Measurements from ENCODE around the gene CRTC2. TPM values are rescaled to one million over a fixed set of nuclear protein-coding genes. Genes with fewer than 3 reads are reported as not detected.

CRTC2 gene
- total and polyA plus RNA-seq, 2 experiments from 2014 or later, result 10.6 to 20.7 TPM

GRCh38 chr1:153958111-153958960 is at the start of gene CRTC2 (continued):
- TF ChIP-seq ZNF462 (CRISPR knock-in tag; IDR thresholded peaks at IDR 0.05), result no peak

- no peak for TF ChIP-seq EZH2phosphoT487 (IDR thresholded peaks at IDR 0.05; ENCODE audit: unreplicated experiment)
- no peak for TF ChIP-seq REST (IDR thresholded peaks at IDR 0.05; ENCODE audit: unreplicated experiment)
- no peak for TF ChIP-seq POLR2AphosphoS5 (IDR thresholded peaks at IDR 0.05; ENCODE audit: low read depth)
- H3F3A ChIP-seq (replicated peaks; ENCODE audit: low read depth), result no peaks in the 10 kb centered on the region
- no peaks in the 10 kb centered on the region for H3K27me3 ChIP-seq (ENCODE audit: insufficient read depth)
- ATAC-seq (no peak), DNase-seq (ENCODE audit: low spot score) (no peak)
- no peaks in the 10 kb centered on the region for H3K36me3 ChIP-seq (ENCODE audit: insufficient read depth)
- H4K20me1 ChIP-seq (replicated peaks; ENCODE audit: insufficient read depth), result no peaks in the 10 kb centered on the region
- Mint-ChIP-seq H3K4me3 (no peak overlapping the region), H3K27me3 (ENCODE audit: insufficient read depth, low read depth, poor library complexity) (no peaks in the 10 kb centered on the region), H3K9me3 (no peaks in the 10 kb centered on the region), H3K36me3 (ENCODE audit: low read depth) (no peaks in the 10 kb centered on the region), H3K27ac (no peak overlapping the region), H3K4me1 (no peaks in the 10 kb centered on the region)
- H3K4me3 ChIP-seq, result no peak overlapping the region
- no peak overlapping the region for H2AFZ ChIP-seq
- H3K4me2 ChIP-seq, result no peak overlapping the region
- no peaks in the 10 kb centered on the region for H3K4me1 ChIP-seq (ENCODE audit: insufficient read depth)
- no peak overlapping the region for H3K27ac ChIP-seq (ENCODE audit: low read depth)
- no peaks in the 10 kb centered on the region for H3K9me2 ChIP-seq (ENCODE audit: insufficient read depth)
- H3K79me2 ChIP-seq (replicated peaks; ENCODE audit: insufficient read depth), result no peaks in the 10 kb centered on the region
These were observed 47.7 kb upstream of the CRTC2 start for GRCh38 chr1:154006136-154006535.
